GM12864 (cell line): ENCODE results near the gene MSX1.

Experiments used
- DNase-seq: peaks from one replicate; pipeline ENCODE4 v3.0.0-alpha.2; 2011; ENCODE audit warnings: low read depth
- H3K4me3 ChIP-seq: 2 replicates; pipeline ENCODE4 v1.5.1; 2011; ENCODE audit warnings: mild to moderate bottlenecking, low read depth, low read length, control low read depth
- TF ChIP-seq, protein P1 (sequence below): IDR thresholded peaks from 2 replicates; pipeline ENCODE4 v1.5.1; 2011; ENCODE audit warnings: low read depth, mild to moderate bottlenecking, moderate library complexity, low read length, control low read depth, inconsistent platforms; ENCODE audit errors: missing control alignments

Gene MSX1

DNA sequence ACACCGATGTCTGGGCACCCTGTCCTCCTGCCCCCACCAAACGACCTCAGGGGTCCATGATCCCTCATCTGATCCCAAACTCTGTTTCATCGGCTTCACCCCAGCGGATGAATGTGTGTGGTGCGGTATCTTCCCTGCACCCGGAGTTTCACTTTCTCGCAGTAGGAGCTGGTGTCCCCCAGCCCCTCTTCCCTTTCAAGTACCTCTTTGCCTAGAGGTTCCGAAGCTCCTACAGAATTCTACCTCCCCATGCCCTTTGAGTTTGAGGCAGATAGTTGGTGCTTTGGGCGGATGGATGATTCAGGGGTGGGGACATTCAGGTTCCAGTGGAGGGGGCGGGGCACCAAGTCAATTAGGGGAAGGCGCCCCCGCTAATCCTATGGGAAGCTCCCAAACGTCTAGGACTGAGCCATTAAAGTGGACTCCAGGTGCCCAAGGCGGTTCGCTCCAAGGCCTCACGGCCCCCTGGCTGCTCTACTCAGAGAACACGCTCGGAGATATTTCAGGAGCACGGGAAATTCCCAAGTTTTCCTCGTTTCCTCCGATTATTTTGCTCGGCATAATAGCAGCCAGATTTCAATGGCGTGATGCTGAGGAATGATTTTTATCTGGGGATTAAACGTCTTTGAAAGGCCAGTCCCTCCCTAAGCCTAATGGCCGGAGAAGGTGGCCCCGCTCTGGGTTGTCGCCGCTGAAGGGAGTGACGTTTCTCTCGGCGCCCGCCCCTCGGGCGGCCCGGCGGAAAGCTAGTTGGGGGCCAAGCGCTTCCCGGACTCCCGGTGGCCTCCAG lies 1.3 kb downstream of the MSX1 start:
- peak overlapping the region; percentile 57 for H3K4me3 ChIP-seq
- TF ChIP-seq, protein P1, sequence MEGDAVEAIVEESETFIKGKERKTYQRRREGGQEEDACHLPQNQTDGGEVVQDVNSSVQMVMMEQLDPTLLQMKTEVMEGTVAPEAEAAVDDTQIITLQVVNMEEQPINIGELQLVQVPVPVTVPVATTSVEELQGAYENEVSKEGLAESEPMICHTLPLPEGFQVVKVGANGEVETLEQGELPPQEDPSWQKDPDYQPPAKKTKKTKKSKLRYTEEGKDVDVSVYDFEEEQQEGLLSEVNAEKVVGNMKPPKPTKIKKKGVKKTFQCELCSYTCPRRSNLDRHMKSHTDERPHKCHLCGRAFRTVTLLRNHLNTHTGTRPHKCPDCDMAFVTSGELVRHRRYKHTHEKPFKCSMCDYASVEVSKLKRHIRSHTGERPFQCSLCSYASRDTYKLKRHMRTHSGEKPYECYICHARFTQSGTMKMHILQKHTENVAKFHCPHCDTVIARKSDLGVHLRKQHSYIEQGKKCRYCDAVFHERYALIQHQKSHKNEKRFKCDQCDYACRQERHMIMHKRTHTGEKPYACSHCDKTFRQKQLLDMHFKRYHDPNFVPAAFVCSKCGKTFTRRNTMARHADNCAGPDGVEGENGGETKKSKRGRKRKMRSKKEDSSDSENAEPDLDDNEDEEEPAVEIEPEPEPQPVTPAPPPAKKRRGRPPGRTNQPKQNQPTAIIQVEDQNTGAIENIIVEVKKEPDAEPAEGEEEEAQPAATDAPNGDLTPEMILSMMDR: no peak
- no peak for DNase-seq

DNA sequence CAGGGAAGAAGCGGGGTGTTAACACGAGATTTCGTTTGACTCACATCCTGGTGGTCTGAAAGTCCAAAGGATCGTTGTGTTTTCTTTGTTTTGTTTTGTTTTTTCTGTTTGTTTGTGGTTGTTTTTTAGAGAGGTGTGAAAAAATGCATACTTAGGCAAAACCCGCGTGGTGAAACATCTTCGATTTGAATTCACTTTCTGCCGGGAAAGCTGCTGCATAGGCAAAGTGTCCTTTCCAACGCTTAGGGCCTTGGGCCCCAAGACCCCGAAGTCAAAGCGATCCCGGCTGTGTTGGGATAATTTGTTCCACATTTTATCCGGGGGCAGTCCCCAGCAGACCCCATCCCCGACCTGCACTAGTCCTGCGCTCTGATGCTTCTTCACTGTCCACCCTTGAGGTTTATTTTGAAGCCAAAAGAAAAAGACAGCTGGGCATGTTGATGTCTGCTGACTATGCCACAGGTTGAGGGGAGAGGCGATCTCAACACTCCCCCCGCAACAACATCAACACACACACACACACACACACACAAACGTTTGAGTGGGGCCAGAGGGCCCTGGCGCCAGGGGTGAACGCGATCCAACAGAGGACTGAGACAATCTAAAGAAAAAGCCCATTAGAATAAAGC lies 2.0 kb downstream of the MSX1 start:
- peak overlapping the region; percentile 57 for H3K4me3 ChIP-seq
- TF ChIP-seq, protein P1: no peak
- DNase-seq: no peak

DNA sequence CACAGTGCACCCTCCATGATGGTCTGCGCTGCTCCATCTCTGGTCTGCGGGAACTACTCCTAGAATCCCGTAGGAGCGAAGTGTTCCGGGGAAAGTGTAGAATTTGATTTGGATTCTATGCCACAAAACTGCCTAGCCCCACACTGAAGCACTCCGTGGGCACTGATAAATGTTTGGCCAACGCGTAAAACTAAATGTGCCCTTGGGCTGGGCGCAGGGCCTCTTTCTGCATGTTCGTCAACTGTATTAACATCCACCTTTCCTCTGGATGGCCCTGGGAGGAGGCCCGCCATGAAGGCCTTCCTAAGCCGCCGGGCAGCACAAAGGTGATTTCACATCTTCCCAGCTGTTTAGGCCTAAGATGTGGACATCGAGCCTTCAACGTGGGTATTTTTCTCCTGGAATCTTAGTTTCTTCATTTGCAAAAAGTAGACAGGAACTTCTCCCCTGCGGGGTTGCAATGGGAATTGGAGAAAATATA lies 2.6 kb downstream of the MSX1 start:
- no peak for DNase-seq
- TF ChIP-seq, protein P1: no peak
- H3K4me3 ChIP-seq: no peak overlapping the region; the same call in 1 of the 2 replicates

DNA sequence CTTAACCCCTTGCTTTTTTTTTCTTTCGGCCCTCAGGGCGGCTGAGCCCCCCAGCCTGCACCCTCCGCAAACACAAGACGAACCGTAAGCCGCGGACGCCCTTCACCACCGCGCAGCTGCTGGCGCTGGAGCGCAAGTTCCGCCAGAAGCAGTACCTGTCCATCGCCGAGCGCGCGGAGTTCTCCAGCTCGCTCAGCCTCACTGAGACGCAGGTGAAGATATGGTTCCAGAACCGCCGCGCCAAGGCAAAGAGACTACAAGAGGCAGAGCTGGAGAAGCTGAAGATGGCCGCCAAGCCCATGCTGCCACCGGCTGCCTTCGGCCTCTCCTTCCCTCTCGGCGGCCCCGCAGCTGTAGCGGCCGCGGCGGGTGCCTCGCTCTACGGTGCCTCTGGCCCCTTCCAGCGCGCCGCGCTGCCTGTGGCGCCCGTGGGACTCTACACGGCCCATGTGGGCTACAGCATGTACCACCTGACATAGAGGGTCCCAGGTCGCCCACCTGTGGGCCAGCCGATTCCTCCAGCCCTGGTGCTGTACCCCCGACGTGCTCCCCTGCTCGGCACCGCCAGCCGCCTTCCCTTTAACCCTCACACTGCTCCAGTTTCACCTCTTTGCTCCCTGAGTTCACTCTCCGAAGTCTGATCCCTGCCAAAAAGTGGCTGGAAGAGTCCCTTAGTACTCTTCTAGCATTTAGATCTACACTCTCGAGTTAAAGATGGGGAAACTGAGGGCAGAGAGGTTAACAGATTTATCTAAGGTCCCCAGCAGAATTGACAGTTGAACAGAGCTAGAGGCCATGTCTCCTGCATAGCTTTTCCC lies 3.4 kb downstream of the MSX1 start:
- H3K4me3 ChIP-seq: no peak overlapping the region
- TF ChIP-seq, protein P1: no peak
- DNase-seq: no peak

DNA sequence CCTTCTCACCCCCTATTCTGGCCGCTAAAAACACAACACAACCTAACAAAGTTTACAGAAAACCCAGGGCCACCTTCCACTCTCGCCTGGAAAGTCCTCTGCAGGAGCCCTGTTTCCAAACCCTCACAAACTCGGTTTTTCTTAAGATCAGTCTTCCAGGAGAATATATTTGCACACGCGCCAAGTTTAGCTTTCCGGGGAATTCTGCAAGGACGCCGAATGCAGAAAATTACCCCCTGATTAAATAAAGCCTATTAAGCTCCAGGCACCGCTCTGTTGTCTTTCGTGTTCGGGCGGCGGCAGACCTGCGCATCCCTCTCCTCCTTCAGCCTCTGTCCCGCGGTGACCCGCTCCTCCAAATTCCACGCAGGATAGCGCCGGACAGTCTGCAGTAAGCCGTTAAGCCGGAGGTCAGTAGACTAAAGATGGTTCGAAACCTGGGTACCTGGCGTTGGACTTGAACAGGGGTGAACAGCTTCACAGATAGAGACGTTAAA lies 5.0 kb downstream of the MSX1 start:
- TF ChIP-seq, protein P1: no peak
- no peak overlapping the region for H3K4me3 ChIP-seq
- no peak for DNase-seq

DNA sequence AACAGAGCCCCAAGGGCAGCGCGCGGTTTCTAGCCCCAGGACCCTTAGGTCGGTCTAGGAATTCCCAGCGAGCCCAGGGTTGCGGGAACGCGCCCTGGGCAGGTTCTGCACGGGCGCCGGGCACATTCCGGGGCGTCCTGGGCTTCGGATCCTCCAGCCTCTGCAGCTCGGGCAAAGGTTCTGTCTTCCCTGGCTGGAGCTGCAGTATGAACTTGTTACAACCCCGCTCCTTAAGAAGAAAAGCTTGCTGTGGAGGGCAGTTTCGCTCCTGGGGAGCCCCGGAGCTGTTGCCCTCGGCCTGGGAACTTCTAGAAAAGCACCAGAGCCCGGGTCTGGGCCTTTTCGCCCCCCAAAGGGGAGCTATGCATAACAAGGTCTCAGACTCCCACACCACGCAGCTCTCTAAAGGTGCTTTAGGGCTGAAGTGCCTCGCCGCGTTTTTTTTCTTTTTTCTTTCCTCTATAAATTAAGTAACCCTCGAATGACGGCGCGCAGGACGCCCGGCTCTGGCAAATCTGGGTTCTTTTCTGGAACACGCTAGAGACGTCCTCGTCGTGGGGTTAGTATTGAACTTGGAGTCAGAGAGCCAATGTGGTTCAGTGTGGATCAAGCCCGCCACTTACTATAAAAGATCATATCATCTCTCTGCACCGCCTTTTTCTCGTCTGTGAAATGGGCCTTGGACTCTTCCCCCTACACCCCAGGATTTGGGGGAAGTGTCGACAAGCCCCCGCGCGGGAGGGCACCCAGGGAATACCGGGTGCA lies 5.7 kb downstream of the MSX1 start:
- no peak overlapping the region; the same call in 1 of the 2 replicates for H3K4me3 ChIP-seq
- DNase-seq: no peak
- TF ChIP-seq, protein P1: no peak
